NCI-H128 (cell line): ENCODE results near the gene KANSL1.

Experiments used
- DNase-seq: peaks from one replicate; lab custom pipeline; 2025; ENCODE audit not compliant: unreplicated experiment; lab: John Stamatoyannopoulos, UW

KANSL1 gene

DNA sequence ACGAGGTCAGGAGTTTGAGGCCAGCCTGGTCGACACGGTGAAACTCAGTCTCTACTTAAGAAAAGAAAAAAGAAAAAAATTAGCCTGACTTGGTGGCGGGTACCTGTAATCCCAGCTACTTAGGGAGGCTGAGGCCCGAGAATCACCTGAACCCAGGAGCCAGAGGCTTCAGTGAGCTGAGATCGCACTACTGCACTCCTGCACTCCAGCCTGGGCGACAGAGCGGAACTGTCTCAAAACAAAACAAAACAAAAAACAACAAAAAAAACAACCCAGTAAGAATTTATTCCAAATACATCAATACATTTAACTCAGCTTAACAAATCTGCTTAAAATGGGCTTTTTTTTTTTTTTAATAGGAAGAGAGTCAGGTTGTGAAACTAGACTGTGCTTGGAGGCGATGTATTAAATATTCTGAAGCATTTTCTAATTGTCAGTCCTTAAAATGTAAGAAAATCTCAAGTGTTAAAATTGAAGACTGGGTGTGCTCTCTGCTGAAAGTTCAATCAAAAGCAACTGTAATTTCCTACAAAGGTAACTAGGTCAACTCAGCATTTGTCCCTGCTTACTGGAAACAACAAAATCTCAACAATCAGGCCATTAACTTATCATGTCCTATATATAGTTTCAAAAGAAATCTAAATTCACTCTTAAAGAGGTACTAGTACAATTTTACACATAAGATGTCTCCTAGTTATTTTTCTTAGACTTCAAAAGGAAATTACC is 23.2 kb downstream of the KANSL1 start:
- no peak for DNase-seq

DNA sequence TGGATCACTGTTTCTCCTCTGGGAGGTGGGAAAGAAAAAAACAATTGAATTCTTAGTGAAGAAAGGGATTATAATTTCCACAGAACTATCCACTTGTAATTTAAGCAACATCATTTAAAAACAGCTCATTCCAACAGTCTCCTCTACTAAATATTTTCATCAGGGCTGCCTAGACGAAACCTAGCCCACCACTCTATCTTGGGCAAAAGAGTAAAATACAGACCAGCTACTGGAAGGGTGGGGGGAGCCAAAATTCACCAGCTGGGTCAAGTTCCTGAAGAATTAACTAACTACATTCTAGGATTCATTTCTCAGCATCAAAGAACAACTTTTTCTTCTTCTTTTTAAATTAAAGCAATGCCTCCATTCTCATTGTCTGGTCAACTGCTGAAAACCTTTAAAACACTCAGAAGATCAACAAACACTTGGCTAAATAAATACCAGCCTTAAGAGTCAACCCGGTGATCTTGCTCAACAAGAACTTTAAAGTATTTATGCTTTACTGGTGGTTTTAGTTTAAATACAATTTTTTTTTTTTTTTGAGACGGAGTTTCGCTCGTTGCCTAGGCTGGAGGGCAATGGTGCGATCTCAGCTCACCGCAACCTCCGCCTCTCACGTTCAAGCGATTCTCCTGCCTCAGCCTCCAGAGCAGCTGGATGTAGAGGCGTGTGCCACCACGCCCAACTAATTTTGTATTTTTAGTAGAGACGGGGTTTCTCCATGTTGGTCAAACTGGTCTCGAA is 25.2 kb downstream of the KANSL1 start:
- DNase-seq = no peak

DNA sequence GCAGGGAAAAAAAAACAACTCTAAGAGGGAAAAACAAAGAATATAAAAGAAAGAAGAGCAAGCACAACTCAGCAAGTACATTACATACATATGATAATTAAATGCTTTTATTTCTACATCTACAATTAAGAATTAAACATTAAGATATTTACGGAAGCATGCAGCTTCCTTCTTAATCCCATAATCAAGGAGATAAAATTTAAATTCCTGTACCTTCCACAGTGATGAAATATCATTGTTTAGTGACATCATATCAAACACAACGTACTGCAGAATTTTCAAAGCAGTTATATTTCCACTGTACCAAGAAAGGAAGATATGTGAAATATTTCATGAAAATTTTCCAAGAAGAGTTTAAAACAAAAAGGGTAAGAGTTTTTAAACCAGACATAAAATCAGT is 26.0 kb downstream of the KANSL1 start:
- no peak for DNase-seq

DNA sequence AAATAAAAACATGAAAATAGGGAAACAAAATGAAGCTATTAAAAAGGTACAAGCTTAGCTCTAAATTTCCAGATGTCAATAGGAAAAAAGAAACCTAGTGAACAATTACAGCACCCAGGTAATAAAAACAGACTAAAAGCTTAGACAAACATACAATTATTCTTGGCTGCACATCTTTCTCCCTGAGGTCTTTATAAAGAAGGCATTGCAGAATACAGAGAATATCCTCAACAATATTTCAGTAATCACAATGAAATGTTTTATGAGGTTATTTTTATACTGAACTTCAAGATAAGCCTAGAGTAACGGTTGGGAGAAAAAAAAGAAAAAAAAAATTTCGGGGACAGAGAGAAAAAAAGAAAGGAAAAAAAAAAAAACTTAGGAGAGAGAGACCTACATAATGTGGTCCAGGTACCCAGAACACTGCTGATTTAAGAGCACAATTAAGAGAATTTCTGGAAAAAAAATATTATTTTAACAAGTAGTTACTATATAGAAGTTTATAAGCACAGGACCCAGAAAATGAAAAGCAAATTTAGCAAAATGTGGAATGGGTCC is 26.5 kb downstream of the KANSL1 start:
- no peak for DNase-seq

DNA sequence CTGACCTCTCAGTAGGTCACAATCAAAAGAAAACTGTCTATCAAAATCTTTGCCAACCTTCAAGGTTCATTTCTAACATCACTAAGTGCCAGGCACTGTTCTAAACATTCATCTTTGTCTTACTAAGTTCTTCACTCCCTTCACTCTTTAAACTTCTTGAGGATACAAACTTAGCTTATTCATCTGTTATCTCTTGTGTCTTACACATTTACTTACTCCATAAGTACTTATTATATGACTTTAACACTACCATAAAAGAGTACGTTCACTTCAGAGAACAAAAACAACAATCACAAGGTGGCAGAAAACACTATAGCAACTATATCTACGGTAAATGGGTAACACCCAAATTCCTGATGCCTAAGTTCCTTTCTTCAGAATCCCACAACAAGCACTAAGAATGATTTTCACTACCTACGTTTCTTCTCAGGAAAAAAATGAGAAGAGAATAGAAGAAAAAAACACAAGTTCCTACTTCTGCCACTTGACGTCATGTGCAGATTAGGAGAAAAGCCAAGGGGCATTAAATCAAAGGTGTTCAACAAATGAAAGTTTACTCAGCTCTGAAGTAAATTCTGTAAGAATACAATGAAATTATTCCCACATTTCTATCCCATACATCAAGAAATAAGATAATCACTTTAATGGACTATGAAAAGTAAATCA is 29.2 kb downstream of the KANSL1 start:
- DNase-seq = no peak

DNA sequence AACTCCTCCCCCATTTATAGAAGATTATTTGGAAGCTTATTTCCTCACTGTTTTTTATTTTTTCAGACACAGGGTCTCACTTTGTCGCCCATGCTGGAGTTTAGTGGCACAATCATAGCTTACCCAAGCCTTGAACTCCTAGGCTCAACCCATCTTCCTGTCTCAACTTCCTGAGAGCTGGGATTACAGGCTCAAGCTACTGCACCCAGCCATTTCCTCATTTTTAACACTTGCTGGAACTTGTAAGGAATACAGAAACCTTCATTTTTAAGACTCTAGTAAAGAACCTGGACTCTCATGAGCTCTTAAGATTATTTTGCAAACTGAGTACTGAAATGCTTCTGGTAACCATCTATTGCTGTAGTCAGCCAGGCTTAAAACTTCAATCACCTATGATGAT is 29.9 kb downstream of the KANSL1 start:
- DNase-seq = no peak

DNA sequence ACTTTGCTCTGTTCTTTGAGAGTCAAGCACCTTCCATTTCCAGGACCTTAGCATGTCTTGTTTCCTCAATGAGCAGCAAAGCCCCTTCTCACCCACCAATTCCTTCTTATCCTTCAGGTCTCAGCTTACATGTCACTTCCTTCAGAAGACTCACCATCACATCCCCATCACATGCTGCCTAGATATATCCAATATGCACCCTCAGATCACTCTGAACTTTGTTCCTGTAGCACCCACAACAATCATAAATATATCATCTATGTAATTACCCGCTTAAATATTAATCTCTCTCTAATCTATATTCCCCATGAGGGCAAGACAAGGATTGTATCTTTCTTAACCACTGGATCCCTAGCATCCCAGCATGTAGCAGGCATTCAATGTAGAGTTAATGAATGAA is 30.4 kb downstream of the KANSL1 start:
- DNase-seq = no peak

DNA sequence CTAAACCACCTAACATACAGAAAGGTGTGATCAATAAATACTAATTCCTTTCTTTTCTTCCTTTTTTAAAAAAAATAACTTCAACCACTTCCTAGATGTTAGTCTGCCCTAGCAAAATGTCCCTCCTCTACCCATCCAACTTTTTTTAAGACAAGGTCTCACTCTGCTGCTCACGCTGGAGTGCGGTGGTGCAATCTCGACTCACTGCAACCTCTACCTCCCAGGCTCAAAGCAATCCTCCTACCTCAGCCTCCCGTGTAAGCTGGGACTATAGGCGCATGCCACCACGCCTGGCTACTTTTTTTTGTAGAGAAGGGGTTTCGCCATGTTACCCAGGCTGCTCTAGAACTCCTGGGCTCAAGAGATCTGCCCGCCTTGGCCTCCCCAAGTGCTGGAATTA is 33.1 kb downstream of the KANSL1 start:
- no peak for DNase-seq

DNA sequence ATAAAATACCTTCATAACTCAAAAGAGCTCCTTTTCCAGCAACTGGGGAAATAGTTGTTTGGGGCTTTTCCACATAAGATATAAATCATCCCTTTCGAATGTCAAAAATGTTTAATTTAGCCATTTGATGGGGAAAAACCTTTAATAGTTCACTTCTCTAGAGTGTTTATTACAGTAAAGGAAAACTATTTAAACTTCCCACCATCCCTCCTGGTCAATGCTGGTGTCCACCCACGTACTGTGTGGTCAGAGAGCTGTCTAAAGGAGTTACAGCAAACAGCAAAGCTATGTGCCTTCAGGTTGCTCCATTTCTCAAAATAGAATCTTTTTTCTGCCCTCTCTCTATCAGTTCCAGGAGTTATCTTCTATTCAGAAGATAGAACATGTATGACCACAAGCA is 33.5 kb downstream of the KANSL1 start:
- DNase-seq = no peak

DNA sequence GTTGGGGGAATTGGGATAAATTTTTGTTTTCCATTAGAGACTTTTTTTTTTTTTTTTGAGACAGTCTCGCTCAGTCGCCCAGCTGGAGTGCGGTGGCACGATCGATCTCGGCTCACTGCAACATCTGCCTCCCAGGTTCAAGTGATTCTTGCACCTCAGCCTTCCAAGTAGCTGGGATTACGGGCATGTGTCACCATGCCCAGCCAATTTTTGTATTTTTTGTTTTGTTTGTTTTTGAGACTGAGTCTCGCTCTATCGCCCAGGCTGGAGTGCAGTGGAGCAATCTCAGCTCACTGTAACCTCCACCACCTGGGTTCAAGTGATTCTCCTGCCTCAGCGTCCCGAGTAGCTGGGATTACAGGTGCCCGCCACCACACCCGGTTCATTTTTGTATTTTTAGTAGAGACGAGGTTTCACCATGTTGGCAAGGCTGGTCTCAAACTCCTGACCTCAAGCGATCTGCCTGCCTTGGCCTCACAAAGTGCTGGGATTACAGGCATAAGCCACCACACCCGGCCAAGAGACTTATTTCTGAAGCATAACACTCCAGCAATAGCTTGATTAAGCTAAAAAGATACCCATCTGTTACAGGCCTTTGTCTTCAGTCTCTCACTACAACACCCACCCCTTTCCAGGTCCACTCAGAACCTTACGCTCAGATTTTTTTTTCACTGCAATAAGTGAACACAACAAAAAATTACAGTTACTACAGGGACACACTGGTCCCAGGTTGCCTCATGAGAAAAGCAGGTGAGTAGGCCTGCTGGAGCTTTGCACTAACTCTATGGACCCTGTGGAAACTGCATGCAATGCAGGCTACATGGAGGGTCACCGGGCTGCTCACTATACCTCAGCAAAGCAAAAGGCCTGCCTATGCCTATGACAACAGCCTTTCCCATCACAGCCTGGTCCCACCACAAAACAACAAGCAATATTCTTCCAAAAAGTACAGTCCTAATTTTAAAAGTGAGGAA is 34.6 kb downstream of the KANSL1 start:
- DNase-seq = no peak

DNA sequence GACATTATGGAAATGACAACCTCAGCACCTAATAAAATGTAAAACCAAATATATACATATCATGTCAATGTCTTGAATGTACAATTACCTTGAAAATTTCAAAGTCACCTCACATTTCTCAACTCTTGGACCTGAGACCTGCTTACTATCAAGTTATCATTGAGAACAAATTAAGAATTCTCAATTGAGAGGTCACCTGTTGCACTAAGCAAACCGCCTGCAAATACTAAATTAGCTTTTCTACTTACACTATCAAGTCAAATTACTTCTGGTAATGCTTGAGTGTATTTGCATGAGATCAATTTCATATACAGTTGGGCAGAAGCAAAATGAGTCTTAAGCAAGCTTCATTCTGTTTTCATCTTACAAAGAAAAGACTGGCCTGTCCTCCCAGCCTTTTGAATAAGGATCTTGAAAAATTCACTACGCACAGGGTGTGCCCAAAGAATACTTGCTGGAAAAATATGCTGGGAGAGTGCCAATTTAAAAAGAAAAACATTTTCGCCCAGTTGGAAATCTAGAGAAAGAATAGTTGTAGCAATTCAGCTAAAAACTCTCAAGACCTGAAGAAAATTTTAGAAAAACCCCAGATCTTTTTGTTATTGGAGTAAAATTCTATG is 35.7 kb downstream of the KANSL1 start:
- no peak for DNase-seq

DNA sequence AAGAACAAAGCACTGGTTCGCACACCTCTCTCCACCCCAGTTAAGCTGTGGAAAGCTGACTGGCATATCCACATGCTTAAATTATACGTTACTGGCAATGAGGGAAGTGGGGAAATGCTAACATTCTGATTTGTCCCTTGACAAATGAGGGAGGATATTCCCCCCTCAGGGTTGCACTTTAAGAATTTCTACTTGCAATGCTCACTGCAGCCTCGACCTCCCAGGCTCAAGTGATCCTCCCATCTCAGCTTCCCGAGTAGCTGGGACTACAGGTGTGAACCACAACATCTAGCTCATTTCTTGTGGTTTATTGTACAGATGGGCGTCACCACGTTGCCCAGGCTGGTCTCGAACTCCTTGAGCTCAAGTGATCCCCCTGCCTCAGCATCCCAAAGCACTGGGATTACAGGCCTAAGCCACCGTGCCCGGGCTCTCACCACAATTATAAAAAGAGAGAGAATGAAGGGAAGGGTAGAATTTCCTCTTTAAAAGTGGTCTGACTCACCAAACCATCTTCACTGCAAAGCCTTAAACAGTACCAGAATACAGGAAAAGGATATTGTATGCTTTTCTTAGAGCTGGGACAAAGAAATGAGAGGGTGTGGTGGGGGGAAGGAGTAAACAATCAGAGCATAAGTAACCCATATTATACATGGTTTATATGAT is 38.9 kb downstream of the KANSL1 start:
- DNase-seq = no peak

DNA sequence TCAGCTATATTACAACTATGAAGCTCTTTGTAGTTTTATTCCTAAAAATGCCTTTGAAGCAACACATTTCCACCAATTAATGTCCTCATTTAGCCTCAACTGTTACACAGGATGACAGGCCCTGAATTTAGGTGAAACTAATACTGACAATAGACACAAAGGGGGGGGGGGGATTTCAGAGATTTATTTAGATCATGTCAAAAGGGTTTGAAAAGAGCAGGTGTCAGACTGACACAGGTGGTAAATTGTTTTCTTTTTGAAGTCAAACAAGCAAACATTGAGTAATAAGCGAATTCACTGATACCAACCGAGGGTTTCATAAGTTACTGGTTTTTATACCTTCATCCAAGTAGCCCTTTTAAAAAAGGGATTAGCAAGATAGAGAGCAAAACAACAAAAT is 40.8 kb downstream of the KANSL1 start:
- no peak for DNase-seq

DNA sequence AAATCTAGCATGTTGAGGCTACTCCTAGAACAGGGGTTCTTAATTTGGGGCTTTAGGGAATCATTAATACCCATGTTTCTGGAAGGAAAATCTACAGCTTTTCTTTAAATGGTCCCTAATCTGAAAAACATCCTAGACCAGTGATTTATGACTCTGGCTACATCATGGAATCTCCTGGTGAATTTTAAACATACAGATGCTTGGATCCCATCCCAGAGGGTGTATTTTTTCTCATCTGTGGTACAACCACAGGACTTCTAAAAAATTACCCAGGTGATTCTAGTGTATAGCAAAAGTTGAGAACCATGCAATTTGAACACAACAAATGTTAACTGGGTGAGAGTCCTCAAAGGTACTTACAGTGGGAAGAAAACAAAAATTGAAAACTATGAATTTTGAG is 41.5 kb downstream of the KANSL1 start:
- no peak for DNase-seq

DNA sequence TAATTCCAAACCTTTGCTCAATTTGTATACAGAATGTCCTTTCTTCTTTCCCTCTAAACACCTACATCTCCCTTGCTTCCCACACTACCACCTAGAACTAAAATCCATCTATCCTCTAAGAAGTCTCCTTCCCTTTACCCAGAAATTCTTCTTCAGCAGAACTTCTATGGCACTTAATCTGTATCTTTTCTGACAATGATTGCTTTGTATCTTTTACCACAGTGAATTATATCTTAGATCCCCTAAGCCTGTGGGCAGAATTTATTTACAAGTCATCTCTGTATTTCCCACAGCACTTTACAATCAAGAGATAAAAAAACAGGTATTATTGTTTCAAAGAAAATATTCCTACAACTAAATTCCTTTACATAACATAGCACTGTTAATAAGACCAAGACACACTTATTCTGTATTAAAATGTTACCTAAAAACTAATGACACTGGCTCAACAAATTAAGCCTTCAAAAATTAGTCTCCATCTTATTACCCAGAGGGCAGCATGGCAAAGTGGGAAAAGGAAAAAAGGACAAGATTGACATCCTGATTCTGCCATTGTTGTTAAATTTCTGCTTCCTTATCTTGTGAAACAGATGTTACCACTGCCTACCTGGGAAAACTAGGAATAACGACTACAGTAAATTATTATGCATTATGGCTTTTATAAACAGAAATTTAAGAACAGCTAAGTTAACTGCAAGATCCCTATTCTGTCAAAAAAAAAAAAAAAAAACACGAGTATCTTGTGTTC is 42.8 kb downstream of the KANSL1 start:
- DNase-seq = no peak

DNA sequence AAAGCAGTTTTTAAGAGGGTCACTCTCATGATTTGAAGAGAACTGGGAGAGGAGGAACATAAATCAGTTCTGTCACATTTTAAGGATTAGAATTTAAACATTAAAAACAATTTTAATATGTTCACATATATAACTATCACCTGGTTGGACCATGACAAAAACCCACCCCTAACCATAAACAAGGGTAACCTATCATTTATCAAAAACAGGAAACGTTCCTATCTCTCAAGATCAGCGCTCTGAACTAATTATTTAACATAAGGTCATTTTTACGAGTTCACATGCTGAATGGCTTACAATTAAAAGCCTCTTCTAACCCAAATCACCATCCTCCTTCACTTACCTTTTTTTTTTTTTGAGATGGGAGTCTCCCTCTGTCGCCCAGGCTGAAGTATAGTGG is 45.0 kb downstream of the KANSL1 start:
- no peak for DNase-seq

DNA sequence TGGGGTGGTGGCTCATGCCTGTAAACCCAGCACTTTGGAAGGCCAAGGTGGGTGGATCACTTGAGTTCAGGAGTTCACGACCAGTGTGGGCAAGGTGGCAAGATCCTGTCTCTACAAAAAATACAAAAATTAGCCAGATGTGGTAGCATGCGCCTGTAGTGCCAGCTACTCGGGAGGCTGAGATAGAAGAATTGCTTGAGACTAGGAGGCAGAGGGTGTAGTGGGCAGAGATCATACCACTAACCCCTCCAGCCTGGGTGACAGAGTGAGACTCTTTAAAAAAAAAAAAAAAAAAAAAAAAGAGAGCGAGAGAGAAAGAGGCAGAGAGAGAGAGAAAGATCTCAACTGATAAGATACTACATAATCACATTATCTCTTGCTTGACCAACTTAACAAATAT is 45.9 kb downstream of the KANSL1 start:
- DNase-seq = no peak

DNA sequence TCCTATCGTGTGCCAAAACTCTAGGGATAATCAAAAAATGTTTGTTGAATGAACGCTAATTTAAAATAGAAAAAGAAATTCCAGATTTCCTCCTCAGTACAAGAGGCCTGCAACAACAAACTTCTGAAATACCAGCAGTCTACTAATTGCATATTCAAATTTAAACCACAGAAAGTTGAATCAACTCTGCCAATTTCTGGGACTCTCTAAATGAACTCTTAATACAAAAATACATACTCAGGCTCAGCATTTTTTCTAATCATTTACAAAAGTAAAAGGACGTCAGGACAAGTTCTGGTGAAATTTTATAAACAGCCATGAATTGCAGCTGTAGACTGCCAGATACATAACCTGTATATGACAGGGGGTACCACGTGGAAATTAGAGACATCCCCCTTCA is 49.0 kb downstream of the KANSL1 start:
- DNase-seq = no peak

DNA sequence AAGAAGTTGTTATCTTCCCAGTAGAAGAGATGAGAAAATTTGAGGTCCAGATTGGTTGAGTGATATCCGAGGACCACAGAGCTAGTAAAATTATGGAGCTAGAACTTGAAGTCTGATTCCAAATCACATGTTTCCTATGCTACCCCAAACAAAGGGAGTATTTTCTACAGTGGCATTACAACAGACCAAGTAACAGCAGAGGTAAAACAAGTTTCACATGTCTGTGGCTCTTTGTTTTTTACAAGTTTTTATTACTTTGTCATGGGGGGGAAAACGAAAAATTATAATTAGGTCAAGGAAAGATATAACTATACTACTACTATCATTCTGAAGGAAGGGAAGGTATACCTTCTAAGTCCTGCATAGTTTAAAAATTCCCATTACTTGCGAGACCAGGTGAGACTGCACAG is 49.4 kb downstream of the KANSL1 start:
- DNase-seq = no peak
